Measurements from ENCODE around the gene PTCRA.
"Not testable (repeated sequence)": the region's sequence is repeated elsewhere in the genome, so short reads cannot be mapped to it uniquely, and the experiment has no call there.

Gene PTCRA

DNA sequence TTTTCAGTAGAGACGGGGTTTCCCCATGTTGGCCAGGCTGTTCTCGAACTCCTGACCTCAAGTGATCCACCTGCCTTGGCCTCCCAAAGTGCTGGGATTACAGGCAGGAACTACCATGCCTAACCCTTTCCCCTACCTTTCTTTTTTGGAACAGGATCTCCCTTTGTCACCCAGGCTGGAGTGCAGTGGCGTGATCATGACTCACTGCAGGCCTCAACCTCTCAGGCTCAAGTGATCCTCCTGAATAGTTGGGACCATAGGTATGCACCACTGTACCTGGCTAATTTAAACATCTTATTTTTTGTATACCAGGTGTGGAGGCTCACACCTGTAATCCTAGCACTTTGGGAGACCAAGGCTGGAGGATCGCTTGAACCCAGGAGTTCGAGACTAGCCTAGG, 25.5 kb downstream of the PTCRA start:
- not testable (repeated sequence) for DNase-seq (ENCODE audit: low read depth)

DNA sequence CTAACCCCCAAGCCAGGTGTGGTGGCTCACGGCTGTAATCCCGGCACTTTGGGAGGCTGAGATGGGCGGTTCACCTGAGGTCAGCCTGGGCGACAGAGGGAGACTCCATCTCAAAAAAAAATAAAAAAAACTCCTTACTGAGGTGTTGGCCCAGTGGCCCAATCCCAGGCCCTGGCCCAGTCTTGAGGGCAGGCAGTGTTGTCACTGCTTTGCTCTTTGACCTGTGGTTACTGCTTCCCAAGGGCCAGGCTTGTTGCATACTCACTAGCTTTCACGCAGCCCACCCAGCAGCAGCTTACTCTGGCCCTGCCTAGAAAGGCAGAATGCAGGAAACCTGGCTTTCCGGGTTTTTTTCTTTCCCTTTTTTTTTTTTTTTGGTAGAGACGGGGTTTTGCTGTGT, 26.6 kb downstream of the PTCRA start:
- DNase-seq (ENCODE audit: low read depth) = no peak

DNA sequence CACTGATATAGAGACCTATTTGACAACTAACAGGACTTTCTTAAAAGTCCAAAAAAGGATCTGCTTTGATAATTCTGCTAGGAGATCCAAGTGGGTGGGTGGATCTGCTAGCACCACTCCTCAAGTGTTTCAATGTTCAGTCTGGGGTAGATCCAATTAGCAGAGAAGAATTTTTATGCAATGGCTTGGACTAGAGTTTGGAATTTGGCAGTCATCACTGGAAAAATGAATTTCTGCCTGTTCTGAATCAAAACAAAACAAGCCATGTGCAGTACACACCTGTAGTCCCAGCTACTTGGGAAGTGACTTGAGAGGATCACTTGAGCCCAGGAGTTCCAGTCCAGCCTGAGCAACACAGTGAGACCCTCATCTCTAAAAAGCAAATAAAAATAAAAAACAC, 32.1 kb downstream of the PTCRA start:
- no peak for DNase-seq (ENCODE audit: low read depth)

- DNase-seq (ENCODE audit: low read depth) = no peak
These were observed 36.5 kb downstream of the PTCRA start for GRCh38 chr6:42952389-42952788.

- not testable (repeated sequence) for DNase-seq (ENCODE audit: low read depth)
These were observed 38.6 kb downstream of the PTCRA start for GRCh38 chr6:42954405-42954804.

DNA sequence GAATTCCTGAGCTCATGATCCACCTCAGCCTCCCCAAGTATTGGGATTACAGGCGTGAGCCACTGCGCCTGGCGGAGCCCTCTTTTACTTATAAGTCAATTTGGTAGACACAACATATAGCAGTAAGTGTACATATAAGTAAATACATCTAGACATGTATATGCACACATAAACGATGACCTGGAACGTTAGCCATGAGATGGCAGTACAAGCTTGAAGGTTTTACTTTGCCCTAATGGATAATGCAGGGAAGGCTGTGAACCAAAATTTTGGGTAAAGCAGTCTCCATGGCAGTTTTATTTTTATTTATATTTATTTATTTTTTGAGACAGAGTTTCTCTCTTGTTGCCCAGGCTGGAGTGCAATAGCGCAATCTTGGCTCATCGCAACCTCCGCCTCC, 42.3 kb downstream of the PTCRA start:
- DNase-seq (ENCODE audit: low read depth) = no peak

- DNase-seq (ENCODE audit: low read depth) = no peak
These were observed 44.0 kb downstream of the PTCRA start for GRCh38 chr6:42959917-42960242.

- no peak for DNase-seq (ENCODE audit: low read depth)
These were observed 44.6 kb downstream of the PTCRA start, which contains the start of gene GNMT for GRCh38 chr6:42960243-42961019. TSS of gene GNMT (plus strand) at chr6:42960754. CDS start at chr6:42960768, 14 bp downstream.

- no peak for DNase-seq (ENCODE audit: low read depth)
These were observed 45.2 kb downstream of the PTCRA start for GRCh38 chr6:42961020-42961470.

GRCh38 chr6:42962096-42962495, 46.2 kb downstream of the PTCRA start:
- DNase-seq (ENCODE audit: low read depth) = no peak

DNA sequence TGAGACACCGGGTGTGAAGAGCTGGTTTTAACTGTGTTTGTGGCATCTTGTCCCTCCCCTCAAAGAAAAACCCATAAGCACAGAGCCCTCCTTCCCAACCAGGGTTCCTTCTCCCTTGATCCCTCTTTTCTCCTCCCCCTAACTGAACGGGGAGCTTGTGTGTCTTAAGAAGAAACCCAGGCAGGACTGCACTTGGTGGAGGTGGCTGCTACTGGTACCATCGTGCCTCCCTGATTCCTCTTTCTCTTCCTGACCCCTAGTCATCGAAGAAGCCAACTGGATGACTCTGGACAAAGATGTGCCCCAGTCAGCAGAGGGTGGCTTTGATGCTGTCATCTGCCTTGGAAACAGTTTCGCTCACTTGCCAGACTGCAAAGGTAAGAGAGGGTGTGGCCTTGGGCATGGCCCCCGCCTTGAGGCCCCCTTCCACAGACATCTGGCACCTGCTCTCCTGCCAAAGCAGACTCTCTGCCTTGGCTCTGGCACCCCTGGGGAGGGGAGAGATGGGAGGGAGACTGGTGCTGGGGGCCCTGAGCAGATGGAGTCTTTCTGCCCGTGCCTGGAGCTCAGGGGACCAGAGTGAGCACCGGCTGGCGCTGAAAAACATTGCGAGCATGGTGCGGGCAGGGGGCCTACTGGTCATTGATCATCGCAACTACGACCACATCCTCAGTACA, 46.8 kb downstream of the PTCRA start:
- DNase-seq (ENCODE audit: low read depth) = no peak

DNA sequence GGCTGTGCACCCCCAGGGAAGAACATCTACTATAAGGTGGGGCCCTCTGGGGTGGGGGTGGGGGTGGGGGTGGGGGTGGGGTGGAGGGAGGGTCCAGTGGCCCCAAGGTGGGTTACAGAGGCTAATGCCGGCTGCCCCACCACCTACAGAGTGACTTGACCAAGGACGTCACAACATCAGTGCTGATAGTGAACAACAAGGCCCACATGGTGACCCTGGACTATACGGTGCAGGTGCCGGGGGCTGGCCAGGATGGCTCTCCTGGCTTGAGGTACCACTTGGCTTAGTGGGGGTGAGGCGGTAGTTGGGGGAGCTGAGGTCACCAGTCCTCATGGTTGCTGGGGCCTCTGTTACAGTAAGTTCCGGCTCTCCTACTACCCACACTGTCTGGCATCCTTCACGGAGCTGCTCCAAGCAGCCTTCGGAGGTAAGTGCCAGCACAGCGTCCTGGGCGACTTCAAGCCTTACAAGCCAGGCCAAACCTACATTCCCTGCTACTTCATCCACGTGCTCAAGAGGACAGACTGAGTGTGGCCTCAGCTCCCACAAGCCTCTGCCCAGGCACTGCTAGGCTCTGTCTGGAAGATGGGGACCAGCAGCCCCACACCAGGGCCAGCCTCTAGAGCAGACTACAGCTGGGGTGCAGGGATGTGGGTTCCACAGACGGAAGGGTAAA, 47.5 kb downstream of the PTCRA start:
- no peak for DNase-seq (ENCODE audit: low read depth)

GRCh38 chr6:42963855-42964605, 48.2 kb downstream of the PTCRA start:
- DNase-seq (ENCODE audit: low read depth) = no peak

GRCh38 chr6:42966571-42966970, 50.7 kb downstream of the PTCRA start:
- DNase-seq (ENCODE audit: low read depth) = no peak

GRCh38 chr6:42967228-42967627, 51.4 kb downstream of the PTCRA start:
- DNase-seq (ENCODE audit: low read depth) = no peak

- no peak for DNase-seq (ENCODE audit: low read depth)
These were observed 52.4 kb downstream of the PTCRA start for GRCh38 chr6:42968126-42968701.

- DNase-seq (ENCODE audit: low read depth) = no peak
These were observed 52.9 kb downstream of the PTCRA start for GRCh38 chr6:42968783-42969182.

GRCh38 chr6:42969431-42969830, 53.6 kb downstream of the PTCRA start:
- no peak for DNase-seq (ENCODE audit: low read depth)

- no peak for DNase-seq (ENCODE audit: low read depth)
These were observed 54.1 kb downstream of the PTCRA start for GRCh38 chr6:42969934-42970333.

DNA sequence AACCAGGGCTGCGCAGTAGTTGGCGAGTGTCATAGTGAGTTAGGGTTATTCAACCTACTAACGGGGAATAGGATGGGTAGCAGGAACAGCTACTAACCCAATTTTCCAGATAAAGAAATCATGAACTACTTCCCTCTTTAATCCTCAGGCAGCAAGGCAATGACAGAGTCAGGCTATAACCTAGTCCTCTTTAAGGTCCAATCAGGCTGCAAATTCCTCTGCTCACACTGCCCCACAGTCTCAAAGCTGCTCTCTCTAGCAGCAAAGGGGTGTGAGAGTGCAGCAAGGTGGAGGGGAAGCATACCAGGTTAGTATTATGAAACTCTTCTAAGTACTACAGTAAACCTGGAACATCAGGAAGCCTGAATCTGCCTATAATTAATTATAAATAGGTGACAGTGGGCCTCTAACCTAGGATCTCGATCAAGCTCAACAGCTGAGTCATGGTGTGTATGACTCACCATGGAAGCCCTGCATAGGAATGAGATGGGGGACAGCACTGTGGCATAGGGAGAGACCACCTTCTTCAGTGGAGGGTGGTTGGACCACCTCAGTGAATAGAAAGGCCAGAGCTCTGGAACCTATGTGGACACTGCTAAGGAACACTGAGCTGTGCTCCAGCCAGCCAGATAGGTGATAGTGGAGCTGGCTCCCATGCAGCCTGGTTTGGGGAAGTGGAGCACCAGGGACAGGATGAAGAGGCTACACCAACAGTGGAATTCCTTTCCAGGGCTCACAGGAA, 55.2 kb downstream of the PTCRA start:
- no peak for DNase-seq (ENCODE audit: low read depth)

DNA sequence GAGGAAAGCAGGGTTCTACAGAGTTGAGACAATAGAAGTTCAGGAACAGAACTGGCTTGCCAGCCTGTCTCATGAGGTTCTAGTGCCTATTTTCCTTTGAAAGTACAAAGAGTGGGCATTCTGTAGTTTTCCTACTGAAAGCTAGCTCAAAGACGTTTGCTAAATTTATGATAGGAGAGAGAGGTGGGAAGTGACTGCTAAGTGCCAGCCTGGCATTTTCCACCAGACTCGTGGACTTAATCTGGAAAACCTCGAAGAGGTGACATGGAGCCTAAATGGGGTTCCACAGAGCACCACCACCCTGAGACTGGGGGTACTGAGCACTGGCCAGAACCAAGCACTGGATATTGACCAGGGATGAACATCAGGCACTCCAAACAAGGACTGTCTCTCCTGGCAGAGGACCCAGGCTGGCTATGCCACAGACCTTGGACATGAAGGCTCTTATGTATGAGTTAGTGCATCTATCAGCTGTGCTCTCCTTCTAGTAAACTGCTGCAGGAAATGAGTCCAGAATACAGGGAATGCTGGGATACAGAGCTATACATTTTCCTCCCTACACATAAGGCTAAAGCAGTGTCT, 56.0 kb downstream of the PTCRA start:
- DNase-seq (ENCODE audit: low read depth) = no peak
